CD14-positive monocyte (primary cell): Measurements from ENCODE around the gene GMDS. TPM values are rescaled to one million over a fixed set of nuclear protein-coding genes. Genes with fewer than 3 reads are reported as not detected.

Experiments
- DNase-seq, 3 donors: peaks; one replicate each; pipeline ENCODE4 v3.0.0-alpha.2; 2011 to 2022
- H2AFZ ChIP-seq: 2 replicates; pipeline ENCODE4 v1.6.0; 2012; ENCODE audit warnings: mild to moderate bottlenecking, low read depth, low read length, inconsistent platforms; ENCODE audit not compliant: insufficient read depth, poor library complexity, severe bottlenecking
- H3K27ac ChIP-seq, 2 donors: 1 replicate in 1 of 2; 2 replicates in 1 of 2; pipeline ENCODE4 v1.5.1; 2012 to 2013; ENCODE audit warnings: low read length in 2 of 2, control low read depth in 1 of 2, inconsistent platforms in 1 of 2, low read depth in 1 of 2, mild to moderate bottlenecking in 1 of 2
- H3K27me3 ChIP-seq, 2 donors: one replicate each; pipeline versions ENCODE4 v1.6.0 to v1.6.1; 2011 to 2013; ENCODE audit warnings: low read length in 2 of 2; ENCODE audit not compliant: control insufficient read depth in 2 of 2, insufficient read depth in 2 of 2
- H3K36me3 ChIP-seq, 2 donors: replicated peaks in 1 of 2; 1 replicate in 1 of 2; 2 replicates in 1 of 2; pipeline versions ENCODE4 v1.5.1 to v1.6.1; 2012 to 2013; ENCODE audit warnings: low read length in 2 of 2, control low read depth in 1 of 2, inconsistent platforms in 1 of 2, mild to moderate bottlenecking in 1 of 2; ENCODE audit not compliant: insufficient read depth in 2 of 2, control insufficient read depth in 1 of 2
- H3K4me1 ChIP-seq, 2 donors: 1 replicate in 1 of 2; 2 replicates in 1 of 2; pipeline versions ENCODE4 v1.5.1 to v1.6.1; 2012 to 2013; ENCODE audit warnings: low read length in 2 of 2, control low read depth in 1 of 2, inconsistent platforms in 1 of 2, mild to moderate bottlenecking in 1 of 2, moderate library complexity in 1 of 2; ENCODE audit not compliant: insufficient read depth in 2 of 2, control insufficient read depth in 1 of 2
- H3K4me2 ChIP-seq: replicated peaks from 2 replicates; pipeline ENCODE3; 2012; ENCODE audit warnings: low read length, moderate library complexity, mild to moderate bottlenecking; ENCODE audit not compliant: poor library complexity, severe bottlenecking; ENCODE audit errors: extremely low read depth
- H3K4me3 ChIP-seq, 3 experiments: fragments of 200-600 bp in 1 of 3; sonication (generic) in 1 of 3; replicated peaks in 1 of 3; 1 replicate in 2 of 3; 2 replicates in 1 of 3; pipeline ENCODE4 v1.5.1; 2011 to 2013; ENCODE audit warnings: low read length in 3 of 3, mild to moderate bottlenecking in 3 of 3, control low read depth in 2 of 3, low read depth in 2 of 3, inconsistent platforms in 1 of 3, moderate library complexity in 1 of 3
- H3K79me2 ChIP-seq: 2 replicates; pipeline ENCODE4 v1.6.0; 2012; ENCODE audit warnings: mild to moderate bottlenecking, control low read depth, inconsistent platforms, low read length, moderate library complexity; ENCODE audit not compliant: insufficient read depth
- H3K9ac ChIP-seq: 2 replicates; pipeline ENCODE4 v1.6.0; 2017; ENCODE audit warnings: low read length, mild to moderate bottlenecking; ENCODE audit not compliant: insufficient read depth, poor library complexity, severe bottlenecking
- H3K9me3 ChIP-seq, 2 donors: replicated peaks in 1 of 2; 1 replicate in 1 of 2; 2 replicates in 1 of 2; pipeline versions ENCODE4 v1.5.1 to v1.6.1; 2012 to 2013; ENCODE audit warnings: low read length in 2 of 2, control low read depth in 1 of 2; ENCODE audit not compliant: control insufficient read depth in 1 of 2, insufficient read depth in 1 of 2
- H4K20me1 ChIP-seq: 2 replicates; pipeline ENCODE4 v1.6.0; 2012; ENCODE audit warnings: mild to moderate bottlenecking, low read length, control low read depth, moderate library complexity; ENCODE audit not compliant: insufficient read depth
- H3K27ac Mint-ChIP-seq, 7 donors: one replicate each; pipeline ENCODE4 v1.8.0; 2020; ENCODE audit warnings: mild to moderate bottlenecking in 7 of 7, mixed read lengths in 7 of 7, moderate library complexity in 6 of 7, inconsistent platforms in 2 of 7
- H3K27me3 Mint-ChIP-seq, 3 donors: one replicate each; pipeline ENCODE4 v1.8.0; 2021 to 2022; ENCODE audit warnings: low read depth in 3 of 3, mild to moderate bottlenecking in 3 of 3, mixed read lengths in 3 of 3, moderate library complexity in 3 of 3, inconsistent platforms in 1 of 3
- H3K36me3 Mint-ChIP-seq, 2 donors: one replicate each; pipeline ENCODE4 v1.8.0; 2020; ENCODE audit warnings: mixed read lengths in 2 of 2, inconsistent platforms in 1 of 2, mild to moderate bottlenecking in 1 of 2
- H3K4me1 Mint-ChIP-seq: one replicate; pipeline ENCODE4 v1.8.0; 2020; ENCODE audit warnings: mild to moderate bottlenecking, mixed read lengths
- H3K4me3 Mint-ChIP-seq, 2 donors: one replicate each; pipeline ENCODE4 v1.8.0; 2020; ENCODE audit warnings: mild to moderate bottlenecking in 2 of 2, mixed read lengths in 2 of 2, moderate library complexity in 1 of 2
- H3K9me3 Mint-ChIP-seq, 7 donors: one replicate each; pipeline ENCODE4 v1.8.0; 2020 to 2022; ENCODE audit warnings: mixed read lengths in 7 of 7, mild to moderate bottlenecking in 6 of 7, moderate library complexity in 6 of 7, inconsistent platforms in 2 of 7
- CTCF ChIP-seq: fragments of 200-600 bp; IDR thresholded peaks from one replicate; pipeline ENCODE4 v1.8.0; 2022; ENCODE audit warnings: antibody characterized with exemption, mild to moderate bottlenecking
- WGBS: methylation state at CpG from one replicate; pipeline ENCODE4 v1.1.5; 2013; ENCODE audit warnings: missing lambda C conversion rate; ENCODE audit not compliant: insufficient coverage; 5-methylcytosine and 5-hydroxymethylcytosine counted together
- intact Hi-C, 2 donors: fragments of 100-400 bp; cut with micrococcal nuclease; formaldehyde crosslinking; loops; one replicate each; pipeline versions ENCODE4 v1.15.0 to v1.15.1; 2023
- polyA plus RNA-seq, 3 donors: library from polyadenylated mRNA; depleted of rRNA in 1 of 3; unstranded in 2 of 3; stranded (reverse) in 1 of 3; fragments of 300-500 nt in 2 of 3; fragments of >200 nt in 1 of 3; fragmentation: Illumina TruSeq in 2 of 3; gene quantifications; 1 replicate in 2 of 3; 2 replicates in 1 of 3; pipeline ENCODE4 v1.2.3, GENCODE V29; 2012 to 2021

The GMDS gene
- polyA plus RNA-seq, 3 donors, result 10.5 to 19.9 (median 17.6) TPM

GRCh38 chr6:2157441-2158127, 87.8 kb downstream of the GMDS start:
- no CpG with 5 or more reads among the region's 1 CpG for WGBS
- H3K4me3 Mint-ChIP-seq, result no peak overlapping the region
- H3K27ac ChIP-seq, result no peak overlapping the region
- H3K79me2 ChIP-seq, result no peaks in the 10 kb centered on the region
- H3K27ac Mint-ChIP-seq, result peak overlapping the region in 1 of 7 donors; percentile 30
- H3K4me1 ChIP-seq, result peaks cover 8% of the 10 kb centered on the region in 2 donors
- H3K27me3 Mint-ChIP-seq, result peaks cover 0 to 3% (median 0%) of the 10 kb centered on the region in 3 donors
- no peaks in the 10 kb centered on the region for H4K20me1 ChIP-seq
- H3K4me3 ChIP-seq, result no peak overlapping the region
- no peaks in the 10 kb centered on the region for H3K36me3 Mint-ChIP-seq
- H3K4me2 ChIP-seq, result no peak overlapping the region
- H3K9me3 Mint-ChIP-seq, result no peaks in the 10 kb centered on the region
- DNase-seq, result peak in 1 of 3 donors; percentile 17
- H3K9me3 ChIP-seq, result no peaks in the 10 kb centered on the region
- H3K27me3 ChIP-seq, result no peaks in the 10 kb centered on the region
- H3K4me1 Mint-ChIP-seq, result peaks cover 16% of the 10 kb centered on the region
- intact Hi-C loops, result no loop called here
- H2AFZ ChIP-seq, result no peak overlapping the region
- no peaks in the 10 kb centered on the region for H3K36me3 ChIP-seq
- H3K9ac ChIP-seq, result no peak overlapping the region
- no peak for TF ChIP-seq CTCF

DNA sequence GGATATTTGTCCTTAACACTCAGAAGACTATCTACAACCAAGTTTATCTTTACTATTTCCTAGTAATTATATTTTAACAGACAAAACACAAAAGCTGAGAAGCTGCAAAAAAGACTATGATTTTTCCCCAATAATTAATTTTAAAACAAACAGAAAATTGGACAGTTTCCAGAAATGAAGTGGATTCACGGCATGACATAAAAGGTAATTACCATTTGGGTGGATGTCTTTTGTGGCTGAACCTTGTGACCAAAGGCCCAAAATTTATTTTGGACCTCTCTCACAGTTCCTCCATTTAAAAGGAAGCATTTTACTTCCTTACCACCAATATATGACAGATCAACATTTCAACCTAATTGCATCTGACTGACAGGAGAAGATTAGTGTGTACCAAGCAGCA, 90.2 kb downstream of the GMDS start:
- no peak overlapping the region for H3K4me2 ChIP-seq
- no peaks in the 10 kb centered on the region for H3K36me3 ChIP-seq
- no peaks in the 10 kb centered on the region for H3K79me2 ChIP-seq
- peaks cover 0 to 3% (median 0%) of the 10 kb centered on the region in 3 donors for H3K27me3 Mint-ChIP-seq
- no peak overlapping the region for H3K27ac Mint-ChIP-seq
- H3K9ac ChIP-seq, result no peak overlapping the region
- H3K9me3 ChIP-seq, result no peaks in the 10 kb centered on the region
- no peaks in the 10 kb centered on the region for H4K20me1 ChIP-seq
- TF ChIP-seq CTCF, result no peak
- no CpG with 5 or more reads among the region's 1 CpG for WGBS
- no peaks in the 10 kb centered on the region for H3K36me3 Mint-ChIP-seq
- H2AFZ ChIP-seq, result no peak overlapping the region
- H3K4me3 ChIP-seq, result no peak overlapping the region
- H3K4me1 Mint-ChIP-seq, result peaks cover 15% of the 10 kb centered on the region
- intact Hi-C loops, result no loop called here
- no peak overlapping the region for H3K27ac ChIP-seq
- no peaks in the 10 kb centered on the region for H3K27me3 ChIP-seq
- H3K4me3 Mint-ChIP-seq, result no peak overlapping the region
- H3K4me1 ChIP-seq, result peaks cover 8% of the 10 kb centered on the region in 2 donors
- H3K9me3 Mint-ChIP-seq, result no peaks in the 10 kb centered on the region
- DNase-seq, result no peak
